ENCODE data around the gene STK17B. TPM values are rescaled to one million over a fixed set of nuclear protein-coding genes. Genes with fewer than 3 reads are reported as not detected.

The STK17B gene
- total RNA-seq, 6 experiments from 2014 or later = 26.7 to 39.8 (median 32.5) TPM

GRCh38 chr2:196170606-196171247 is 651 bp downstream of the STK17B start:
- H3K27ac Mint-ChIP-seq = peak overlapping the region; percentile 83

GRCh38 chr2:196170213-196170605 is 1.2 kb downstream of the STK17B start:
- peaks cover 2% of the 10 kb centered on the region for H3K27me3 Mint-ChIP-seq (ENCODE audit: insufficient read depth)
- H3K36me3 Mint-ChIP-seq (ENCODE audit: low read depth) = peaks cover 22% of the 10 kb centered on the region
- peaks cover 44% of the 10 kb centered on the region for H3K4me1 Mint-ChIP-seq (ENCODE audit: low read depth)
- H3K27ac Mint-ChIP-seq = peak overlapping the region; percentile 83
- H3K9me3 Mint-ChIP-seq = no peaks in the 10 kb centered on the region
- no peak for TF ChIP-seq CTCF (IDR thresholded peaks at IDR 0.05)
- DNase-seq = no peak
- peak overlapping the region; percentile 94 for H3K4me3 Mint-ChIP-seq

More at GRCh38 chr2:196170606-196171247, 651 bp downstream of the STK17B start:
- peak overlapping the region; percentile 94 for H3K4me3 Mint-ChIP-seq
- peak; percentile 51 for DNase-seq
- H3K27me3 Mint-ChIP-seq (ENCODE audit: insufficient read depth) = peaks cover 2% of the 10 kb centered on the region
- H3K9me3 Mint-ChIP-seq = no peaks in the 10 kb centered on the region
- peaks cover 39% of the 10 kb centered on the region for H3K4me1 Mint-ChIP-seq (ENCODE audit: low read depth)
- peaks cover 19% of the 10 kb centered on the region for H3K36me3 Mint-ChIP-seq (ENCODE audit: low read depth)
- no peak for TF ChIP-seq CTCF (IDR thresholded peaks at IDR 0.05)

GRCh38 chr2:196169516-196169915 is 1.9 kb downstream of the STK17B start:
- Mint-ChIP-seq H3K4me1 (ENCODE audit: low read depth) (peaks cover 51% of the 10 kb centered on the region), H3K9me3 (no peaks in the 10 kb centered on the region), H3K36me3 (ENCODE audit: low read depth) (peaks cover 24% of the 10 kb centered on the region), H3K4me3 (peak overlapping the region; percentile 94), H3K27me3 (ENCODE audit: insufficient read depth) (peaks cover 2% of the 10 kb centered on the region), H3K27ac (peak overlapping the region; percentile 83)
- no peak for TF ChIP-seq CTCF (IDR thresholded peaks at IDR 0.05)
- DNase-seq = no peak

- TF ChIP-seq CTCF (IDR thresholded peaks at IDR 0.05) = no peak
- peak; percentile 55 for DNase-seq
- peaks cover 2% of the 10 kb centered on the region for H3K27me3 Mint-ChIP-seq (ENCODE audit: insufficient read depth)
- peak overlapping the region; percentile 94 for H3K4me3 Mint-ChIP-seq
- no peaks in the 10 kb centered on the region for H3K9me3 Mint-ChIP-seq
- H3K36me3 Mint-ChIP-seq (ENCODE audit: low read depth) = peaks cover 30% of the 10 kb centered on the region
- peaks cover 57% of the 10 kb centered on the region for H3K4me1 Mint-ChIP-seq (ENCODE audit: low read depth)
- H3K27ac Mint-ChIP-seq = peak overlapping the region; percentile 88
Measured at GRCh38 chr2:196168181-196168580, 3.2 kb downstream of the STK17B start.

GRCh38 chr2:196167666-196168065 is 3.7 kb downstream of the STK17B start:
- TF ChIP-seq CTCF (IDR thresholded peaks at IDR 0.05) = no peak
- peaks cover 35% of the 10 kb centered on the region for H3K36me3 Mint-ChIP-seq (ENCODE audit: low read depth)
- DNase-seq = no peak
- H3K27me3 Mint-ChIP-seq (ENCODE audit: insufficient read depth) = peaks cover 2% of the 10 kb centered on the region; the same call in 1 of the 2 replicates
- H3K27ac Mint-ChIP-seq = peak overlapping the region; percentile 88
- H3K4me1 Mint-ChIP-seq (ENCODE audit: low read depth) = peaks cover 62% of the 10 kb centered on the region
- peak overlapping the region; percentile 94 for H3K4me3 Mint-ChIP-seq
- no peaks in the 10 kb centered on the region for H3K9me3 Mint-ChIP-seq

Measured in HFFc6 (cell line).